Effector memory CD4-positive, alpha-beta T cell (primary cell): ENCODE data around the gene SCYGR2.

Experiments used
- DNase-seq, 3 donors: peaks; one replicate each; pipeline ENCODE4 v3.0.0-alpha.2; 2020
- H3K27ac ChIP-seq: 2 replicates; pipeline ENCODE4 v1.7.0; 2013; ENCODE audit warnings: mild to moderate bottlenecking, low read length, moderate library complexity; ENCODE audit not compliant: insufficient read depth, poor library complexity, severe bottlenecking
- H3K27me3 ChIP-seq: replicated peaks from 2 replicates; pipeline ENCODE4 v1.7.0; 2013; ENCODE audit warnings: mild to moderate bottlenecking, low read length; ENCODE audit not compliant: insufficient read depth, control insufficient read depth, poor library complexity, severe bottlenecking
- H3K36me3 ChIP-seq: 2 replicates; pipeline ENCODE4 v1.7.0; 2013; ENCODE audit warnings: mild to moderate bottlenecking, low read length, moderate library complexity; ENCODE audit not compliant: control insufficient read depth, insufficient read depth
- H3K4me1 ChIP-seq: 2 replicates; pipeline ENCODE4 v1.7.0; 2013; ENCODE audit warnings: low read length, mild to moderate bottlenecking; ENCODE audit not compliant: control insufficient read depth, insufficient read depth, poor library complexity, severe bottlenecking
- H3K4me3 ChIP-seq: 2 replicates; pipeline ENCODE4 v1.7.0; 2013; ENCODE audit warnings: low read length, low read depth, mild to moderate bottlenecking; ENCODE audit not compliant: insufficient read depth, poor library complexity, severe bottlenecking
- H3K9me3 ChIP-seq: 2 replicates; pipeline ENCODE4 v1.7.0; 2013; ENCODE audit warnings: mild to moderate bottlenecking, low read length, moderate library complexity; ENCODE audit not compliant: control insufficient read depth

The SCYGR2 gene

GRCh38 chr2:227578642-227579041 is 20.1 kb upstream of the SCYGR2 start:
- H3K27me3 ChIP-seq: no peaks in the 10 kb centered on the region
- DNase-seq: no peak
- no peaks in the 10 kb centered on the region for H3K36me3 ChIP-seq
- H3K4me1 ChIP-seq: no peaks in the 10 kb centered on the region
- H3K27ac ChIP-seq: no peak overlapping the region
- H3K9me3 ChIP-seq: peaks cover 11% of the 10 kb centered on the region
- H3K4me3 ChIP-seq: no peak overlapping the region

- Histone ChIP-seq H3K9me3 (peaks cover 11% of the 10 kb centered on the region), H3K36me3 (no peaks in the 10 kb centered on the region), H3K27ac (no peak overlapping the region), H3K4me1 (no peaks in the 10 kb centered on the region), H3K4me3 (no peak overlapping the region), H3K27me3 (no peaks in the 10 kb centered on the region)
- DNase-seq: no peak
These were observed 18.9 kb upstream of the SCYGR2 start for GRCh38 chr2:227579791-227580190.

DNA sequence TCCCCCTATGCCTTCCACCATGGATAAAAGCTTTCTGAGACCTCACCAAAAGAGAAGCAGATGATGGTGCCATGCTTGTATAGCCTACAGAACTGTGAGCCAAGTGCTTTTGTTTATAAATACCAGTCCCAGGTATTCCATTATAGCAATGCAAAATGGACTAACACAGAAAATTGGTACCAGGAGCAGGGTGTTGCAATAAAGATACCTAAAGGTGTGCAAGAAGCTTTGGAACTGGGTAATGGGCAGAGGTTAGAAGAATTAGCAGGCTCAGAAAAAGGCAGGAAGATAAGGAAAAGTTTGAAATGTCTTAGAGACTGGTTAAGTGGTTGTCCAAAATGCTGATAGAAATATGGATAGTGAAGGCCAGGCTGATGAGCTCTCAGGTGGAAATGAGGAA is 16.3 kb upstream of the SCYGR2 start:
- Histone ChIP-seq H3K4me3 (no peak overlapping the region), H3K27ac (no peak overlapping the region), H3K27me3 (no peaks in the 10 kb centered on the region), H3K9me3 (peaks cover 11% of the 10 kb centered on the region), H3K36me3 (no peaks in the 10 kb centered on the region), H3K4me1 (no peaks in the 10 kb centered on the region)
- DNase-seq: no peak

DNA sequence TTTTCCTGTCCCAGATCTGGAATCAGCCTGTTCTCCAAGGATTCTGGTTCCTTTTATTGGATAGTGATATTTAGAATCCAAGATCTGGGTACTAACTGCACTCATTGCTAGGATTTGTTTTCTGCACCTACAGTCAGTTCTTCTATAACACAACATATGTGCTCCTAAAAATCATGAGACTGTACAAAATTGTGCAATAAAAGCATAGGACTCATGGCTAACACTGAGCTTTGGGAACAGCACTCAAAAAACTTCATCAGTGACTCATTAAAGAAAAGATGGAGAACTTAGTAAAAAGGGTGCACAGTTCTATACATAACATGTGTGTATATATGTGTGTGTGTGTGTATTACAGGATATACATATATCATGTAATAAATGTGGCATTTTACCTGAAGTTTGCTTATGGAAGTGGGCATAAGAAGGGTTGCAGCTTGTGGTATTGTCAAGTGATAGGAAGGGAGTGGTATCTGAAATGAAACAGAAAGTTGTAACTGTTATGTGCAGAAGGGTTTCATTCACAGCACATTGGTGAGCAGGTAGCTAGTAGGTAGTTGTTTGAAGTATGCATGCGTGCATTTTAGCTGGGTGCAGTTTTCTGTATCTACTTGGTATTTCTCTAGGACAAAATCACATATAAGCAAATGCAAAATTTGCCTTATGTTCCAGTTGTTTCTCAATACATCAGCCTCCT is 5.9 kb upstream of the SCYGR2 start:
- H3K27me3 ChIP-seq: no peaks in the 10 kb centered on the region
- no peaks in the 10 kb centered on the region for H3K36me3 ChIP-seq
- no peak overlapping the region for H3K4me3 ChIP-seq
- H3K9me3 ChIP-seq: no peaks in the 10 kb centered on the region
- H3K27ac ChIP-seq: no peak overlapping the region
- no peak for DNase-seq
- no peaks in the 10 kb centered on the region for H3K4me1 ChIP-seq

DNA sequence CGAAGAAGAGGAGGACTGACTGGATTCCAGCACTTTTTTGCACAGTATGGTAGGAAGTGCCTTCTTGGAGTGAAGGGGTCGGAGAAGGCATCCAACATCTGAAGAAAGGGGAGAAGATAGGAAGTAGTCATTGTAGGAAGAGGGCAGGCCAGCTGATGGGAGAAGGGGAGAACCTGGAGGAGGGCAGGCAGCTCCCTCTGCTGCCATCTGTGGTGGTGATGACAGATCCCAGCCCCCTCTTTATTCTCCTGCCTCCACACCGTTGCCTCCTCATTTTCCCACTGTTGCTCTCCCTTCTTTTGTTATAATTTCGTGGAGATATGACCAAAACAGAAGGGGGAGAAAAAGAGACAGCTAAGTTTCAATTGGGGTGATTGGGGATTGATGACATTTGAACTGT is 2.9 kb upstream of the SCYGR2 start:
- no peak for DNase-seq
- no peak overlapping the region for H3K27ac ChIP-seq
- H3K36me3 ChIP-seq: no peaks in the 10 kb centered on the region
- no peaks in the 10 kb centered on the region for H3K9me3 ChIP-seq
- H3K27me3 ChIP-seq: no peaks in the 10 kb centered on the region
- no peak overlapping the region for H3K4me3 ChIP-seq
- no peaks in the 10 kb centered on the region for H3K4me1 ChIP-seq

DNA sequence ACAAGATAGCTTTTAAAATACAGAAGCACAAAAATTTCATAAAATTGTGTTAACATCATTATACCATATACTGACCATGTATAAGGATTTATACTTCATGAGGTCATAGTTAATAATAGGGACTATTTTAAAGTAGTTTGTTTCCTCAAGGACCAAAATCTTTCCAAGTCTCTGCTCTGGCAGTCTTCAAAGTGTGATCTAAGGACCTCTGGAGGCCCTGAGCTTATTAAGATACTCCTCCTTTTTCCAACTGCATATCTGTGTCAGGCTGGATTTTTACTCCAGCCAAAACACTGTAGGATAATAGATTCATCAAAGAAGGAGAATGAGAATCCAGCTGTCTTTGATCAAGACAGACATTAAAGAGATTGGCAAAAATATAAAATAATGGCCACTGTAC is 1.7 kb upstream of the SCYGR2 start:
- Histone ChIP-seq H3K27me3 (no peaks in the 10 kb centered on the region), H3K4me3 (no peak overlapping the region), H3K4me1 (no peaks in the 10 kb centered on the region), H3K27ac (no peak overlapping the region), H3K9me3 (no peaks in the 10 kb centered on the region), H3K36me3 (no peaks in the 10 kb centered on the region)
- no peak for DNase-seq

DNA sequence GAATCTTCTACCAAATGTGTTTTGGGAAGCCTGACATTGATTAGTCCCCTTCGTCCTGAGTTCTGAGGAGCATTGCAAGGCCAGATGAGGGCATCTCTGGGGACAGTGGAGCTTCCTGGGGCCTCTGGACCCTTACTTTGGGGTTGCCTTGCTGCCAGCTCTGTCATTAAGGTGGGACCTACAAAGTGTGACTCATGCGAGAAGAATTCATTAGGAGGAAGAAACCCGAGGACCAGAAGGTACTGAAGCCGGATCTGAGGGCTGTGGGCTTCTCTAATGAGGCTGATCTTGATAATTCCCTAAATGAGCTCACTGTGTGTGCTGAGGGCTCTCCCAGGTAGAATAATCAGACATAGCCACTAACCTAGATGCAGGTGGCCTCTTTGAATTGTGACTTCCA is 695 bp upstream of the SCYGR2 start:
- Histone ChIP-seq H3K4me3 (no peak overlapping the region), H3K9me3 (no peaks in the 10 kb centered on the region), H3K27me3 (no peaks in the 10 kb centered on the region), H3K4me1 (no peaks in the 10 kb centered on the region), H3K36me3 (no peaks in the 10 kb centered on the region), H3K27ac (no peak overlapping the region)
- DNase-seq: no peak

- Histone ChIP-seq H3K27me3 (no peaks in the 10 kb centered on the region), H3K27ac (no peak overlapping the region), H3K36me3 (no peaks in the 10 kb centered on the region), H3K9me3 (no peaks in the 10 kb centered on the region), H3K4me3 (no peak overlapping the region), H3K4me1 (no peaks in the 10 kb centered on the region)
- DNase-seq: no peak
These were observed 3.7 kb downstream of the SCYGR2 start for GRCh38 chr2:227602358-227602757.

DNA sequence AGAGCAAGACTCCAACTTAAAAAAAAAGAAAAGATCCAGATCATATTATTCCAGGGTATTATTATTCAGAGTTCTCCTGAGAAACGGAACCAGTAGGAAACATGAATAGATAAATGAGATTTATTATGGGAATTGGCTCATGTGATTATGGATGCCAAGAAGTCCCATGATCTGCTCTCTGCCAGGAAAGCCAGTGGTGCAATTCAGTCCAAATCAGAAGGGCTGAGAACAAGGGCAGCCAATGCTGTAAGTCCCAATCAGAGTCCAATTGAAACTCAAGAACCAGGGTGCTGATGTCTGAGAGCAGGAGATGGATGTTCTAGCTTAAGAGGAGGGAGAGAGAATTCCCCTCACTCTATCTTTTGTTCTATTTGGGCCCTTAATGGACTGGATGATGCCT is 7.8 kb downstream of the SCYGR2 start:
- no peak for DNase-seq

DNA sequence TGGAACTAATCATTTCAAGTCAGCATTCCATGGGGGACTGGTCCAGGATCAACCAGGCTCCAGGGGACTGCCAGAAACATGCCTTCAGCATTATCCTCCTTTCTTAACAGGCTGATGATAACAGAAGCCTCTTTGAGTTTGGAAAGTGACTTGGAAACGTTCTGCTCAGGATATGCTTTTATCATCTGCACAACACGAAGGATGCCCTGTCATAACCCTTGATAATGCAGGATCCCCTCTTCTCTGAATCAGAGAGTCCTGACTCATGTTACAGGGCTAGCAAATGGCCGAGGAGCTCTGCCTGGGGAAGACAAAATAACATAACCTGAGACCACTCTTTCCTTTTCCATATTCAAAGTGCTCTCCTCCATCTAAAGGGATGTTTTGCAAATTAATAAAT is 9.2 kb downstream of the SCYGR2 start:
- DNase-seq: no peak
- no peaks in the 10 kb centered on the region for H3K9me3 ChIP-seq
- H3K27ac ChIP-seq: no peak overlapping the region
- no peaks in the 10 kb centered on the region for H3K27me3 ChIP-seq
- H3K4me3 ChIP-seq: no peak overlapping the region
- H3K4me1 ChIP-seq: no peaks in the 10 kb centered on the region
- H3K36me3 ChIP-seq: no peaks in the 10 kb centered on the region

More for the DNA sequence above, 7.8 kb downstream of the SCYGR2 start:
- no peaks in the 10 kb centered on the region for H3K27me3 ChIP-seq
- no peaks in the 10 kb centered on the region for H3K9me3 ChIP-seq
- no peak overlapping the region for H3K4me3 ChIP-seq
- no peaks in the 10 kb centered on the region for H3K36me3 ChIP-seq
- H3K27ac ChIP-seq: no peak overlapping the region
- H3K4me1 ChIP-seq: no peaks in the 10 kb centered on the region
